OCI-LY7 (cell line): ENCODE data around the gene ZNF177. TPM values are rescaled to one million over a fixed set of nuclear protein-coding genes. Genes with fewer than 3 reads are reported as not detected.

Experiments used
- BruUV-seq: library from RNA; stranded (reverse); fragments of 400-500 nt; replicated peaks from 2 replicates; lab custom pipeline; 2021; lab: Mats Ljungman, UMichigan
- CTCF ChIA-PET: fragments of 300-600 bp; sonication (Branson Sonifier 250); formaldehyde crosslinking; loops from one replicate; lab custom pipeline; 2022; ENCODE audit warnings: antibody characterized with exemption; ENCODE audit not compliant: unreplicated experiment; lab: Charles Lee
- POLR2A ChIA-PET: fragments of 300-600 bp; sonication (Branson Sonifier 250); formaldehyde crosslinking; loops from one replicate; lab custom pipeline; 2022; ENCODE audit warnings: antibody characterized with exemption; lab: Charles Lee
- DNase-seq: peaks from one replicate; pipeline ENCODE4 v3.0.0-alpha.2; 2015; ENCODE audit warnings: low spot score
- H2AFZ ChIP-seq: fragments of 200-600 bp; sonication (generic), shearing (Covaris generic); 2 replicates; pipeline ENCODE4 v1.6.1; 2014; ENCODE audit warnings: mild to moderate bottlenecking, antibody characterized with exemption, low read length, moderate library complexity
- H3K27ac ChIP-seq: fragments of 200-600 bp; sonication (generic); 2 replicates; pipeline ENCODE4 v1.5.1; 2014; ENCODE audit warnings: mixed run types, low read depth, mild to moderate bottlenecking, moderate library complexity, low read length, inconsistent platforms; ENCODE audit not compliant: poor library complexity, severe bottlenecking
- H3K36me3 ChIP-seq: fragments of 200-600 bp; sonication (generic); 2 replicates; pipeline ENCODE4 v1.6.1; 2014; ENCODE audit warnings: mild to moderate bottlenecking, antibody characterized with exemption, low read length, moderate library complexity, mixed read lengths; ENCODE audit not compliant: insufficient read depth
- H3K4me1 ChIP-seq: fragments of 200-600 bp; sonication (generic); 2 replicates; pipeline ENCODE4 v1.5.1; 2014; ENCODE audit warnings: mild to moderate bottlenecking, low read length; ENCODE audit not compliant: insufficient read depth, poor library complexity, severe bottlenecking
- H3K4me2 ChIP-seq: fragments of 200-600 bp; sonication (generic); 2 replicates; pipeline ENCODE4 v1.6.1; 2014; ENCODE audit warnings: mild to moderate bottlenecking, low read length
- H3K4me3 ChIP-seq: fragments of 200-600 bp; sonication (generic); 2 replicates; pipeline ENCODE4 v1.5.1; 2014; ENCODE audit warnings: mild to moderate bottlenecking, low read depth, low read length; ENCODE audit not compliant: poor library complexity, severe bottlenecking
- H3K79me2 ChIP-seq: fragments of 200-600 bp; sonication (generic); 2 replicates; pipeline ENCODE4 v1.6.1; 2016; ENCODE audit warnings: low read depth, mild to moderate bottlenecking, low read length, moderate library complexity, mixed read lengths; ENCODE audit not compliant: insufficient read depth
- H3K9me2 ChIP-seq: fragments of 200-600 bp; sonication (generic); 2 replicates; pipeline ENCODE4 v1.6.1; 2016; ENCODE audit warnings: mild to moderate bottlenecking, low read length, mixed read lengths; ENCODE audit not compliant: insufficient read depth
- H3K9me3 ChIP-seq: fragments of 200-600 bp; sonication (generic); 2 replicates; pipeline ENCODE4 v1.6.1; 2014; ENCODE audit warnings: mild to moderate bottlenecking, mixed run types, low read length, mixed read lengths
- H4K20me1 ChIP-seq: fragments of 200-600 bp; sonication (generic); 2 replicates; pipeline ENCODE4 v1.6.1; 2014; ENCODE audit warnings: mild to moderate bottlenecking, antibody characterized with exemption, low read length, moderate library complexity, mixed read lengths; ENCODE audit not compliant: insufficient read depth
- CTCF ChIP-seq: fragments of 200-600 bp; sonication (generic); conservative IDR thresholded peaks from 2 replicates; pipeline ENCODE4 v1.5.1; 2014; ENCODE audit warnings: mild to moderate bottlenecking, antibody characterized with exemption, low read length, moderate library complexity, mixed read lengths
- EZH2phosphoT487 ChIP-seq: fragments of 200-600 bp; sonication (generic); IDR thresholded peaks from 2 replicates; pipeline ENCODE4 v1.6.1; 2018; ENCODE audit warnings: low read depth, borderline replicate concordance, mild to moderate bottlenecking, mixed run types, antibody characterized with exemption, low read length, moderate library complexity, mixed read lengths
- intact Hi-C: fragments of 100-400 bp; cut with micrococcal nuclease; formaldehyde crosslinking; loops from one replicate; pipeline ENCODE4 v1.10.0; 2022; ENCODE audit not compliant: unreplicated experiment
- total RNA-seq, 2 experiments: library from RNA; depleted of rRNA in 1 of 2; stranded (reverse); fragments of >200 nt in 1 of 2; shearing (Covaris generic) in 1 of 2; gene quantifications; 2 replicates each; pipeline ENCODE4 v1.2.3, GENCODE V29; 2014 to 2022

Gene ZNF177
- total RNA-seq, 2 experiments from 2014 or later: 2.4 to 2.8 TPM

GRCh38 chr19:9406798-9407352 is 44.1 kb downstream of the ZNF177 start:
- intact Hi-C loops: no loop called here
- H3K4me1 ChIP-seq: no peaks in the 10 kb centered on the region
- H3K36me3 ChIP-seq: peaks cover 14% of the 10 kb centered on the region
- no peak overlapping the region for H3K4me3 ChIP-seq
- no peak for DNase-seq
- no TSS peak for BruUV-seq
- CTCF ChIA-PET: no interaction called here
- no peak overlapping the region for H3K4me2 ChIP-seq
- H3K9me3 ChIP-seq: no peaks in the 10 kb centered on the region
- no peaks in the 10 kb centered on the region for H3K9me2 ChIP-seq
- no peaks in the 10 kb centered on the region for H4K20me1 ChIP-seq
- no peaks in the 10 kb centered on the region for H3K79me2 ChIP-seq
- no peak overlapping the region for H3K27ac ChIP-seq
- TF ChIP-seq CTCF: no peak
- no peak for TF ChIP-seq EZH2phosphoT487
- POLR2A ChIA-PET: no interaction called here
- H2AFZ ChIP-seq: no peak overlapping the region

GRCh38 chr19:9407827-9408226 is 45.0 kb downstream of the ZNF177 start:
- ChIA-PET POLR2A (no interaction called here), CTCF (no interaction called here)
- intact Hi-C loops: no loop called here
- no TSS peak for BruUV-seq
- Histone ChIP-seq H2AFZ (no peak overlapping the region), H3K9me2 (no peaks in the 10 kb centered on the region), H3K36me3 (peaks cover 24% of the 10 kb centered on the region), H3K79me2 (no peaks in the 10 kb centered on the region), H3K27ac (no peak overlapping the region), H3K4me3 (no peak overlapping the region), H3K9me3 (no peaks in the 10 kb centered on the region), H3K4me2 (no peak overlapping the region), H4K20me1 (no peaks in the 10 kb centered on the region), H3K4me1 (no peaks in the 10 kb centered on the region)
- TF ChIP-seq EZH2phosphoT487: no peak
- no peak for DNase-seq

GRCh38 chr19:9413240-9413954 is 50.6 kb downstream of the ZNF177 start:
- intact Hi-C loops: no loop called here
- Histone ChIP-seq H3K36me3 (peaks cover 80% of the 10 kb centered on the region), H3K4me1 (no peaks in the 10 kb centered on the region), H3K4me3 (no peak overlapping the region), H2AFZ (no peak overlapping the region), H3K9me3 (peaks cover 9% of the 10 kb centered on the region; the same call in 1 of the 2 replicates), H3K79me2 (no peaks in the 10 kb centered on the region), H3K9me2 (no peaks in the 10 kb centered on the region), H4K20me1 (no peaks in the 10 kb centered on the region), H3K4me2 (no peak overlapping the region), H3K27ac (no peak overlapping the region)
- no peak for DNase-seq
- BruUV-seq: no TSS peak
- CTCF ChIA-PET: no interaction called here
- POLR2A ChIA-PET: no interaction called here
- TF ChIP-seq EZH2phosphoT487: no peak
- no peak for TF ChIP-seq CTCF
